Caki2 (cell line): ENCODE data around the gene ZFAND3. TPM values are rescaled to one million over a fixed set of nuclear protein-coding genes. Genes with fewer than 3 reads are reported as not detected.

ENCODE experiments used
- DNase-seq: peaks from one replicate; pipeline ENCODE4 v3.0.0-alpha.2; 2015; ENCODE audit warnings: low read depth
- in situ Hi-C: cut with HindIII; loops from 2 replicates; pipeline ENCODE4 v1.10.0; 2016; ENCODE audit warnings: low sequenced_read_pairs, low pct_unique_long_range_greater_than_20kb, mixed read lengths
- total RNA-seq: library from RNA; depleted of rRNA; stranded (reverse); fragments of >200 nt; shearing (Covaris generic); gene quantifications from 2 replicates; pipeline ENCODE4 v1.2.3, GENCODE V29; 2014; ENCODE audit warnings: low replicate concordance

Gene ZFAND3
- total RNA-seq, 1 experiment from 2014 or later: 29.4 TPM

DNA sequence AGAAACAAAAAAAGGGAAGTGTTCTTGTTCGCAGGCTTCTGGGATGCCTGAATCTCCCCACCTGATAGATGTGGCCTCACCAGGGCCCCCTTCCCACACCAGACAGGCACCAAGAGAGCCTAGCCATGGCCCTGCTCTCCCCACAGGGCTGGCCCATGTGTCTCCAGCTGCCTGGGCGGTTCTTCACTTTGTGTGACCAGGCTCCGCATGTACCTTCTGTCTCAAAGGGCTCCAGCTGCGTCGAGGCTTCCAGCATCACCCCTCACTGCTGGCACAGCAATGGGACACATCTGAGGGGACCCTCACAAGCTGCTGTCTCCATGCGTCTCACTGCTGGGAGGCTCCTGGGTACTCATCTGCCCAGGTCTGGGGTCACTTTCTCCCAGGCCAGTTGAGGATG, 362.9 kb downstream of the ZFAND3 start:
- in situ Hi-C loops: no loop called here
- DNase-seq: no peak

DNA sequence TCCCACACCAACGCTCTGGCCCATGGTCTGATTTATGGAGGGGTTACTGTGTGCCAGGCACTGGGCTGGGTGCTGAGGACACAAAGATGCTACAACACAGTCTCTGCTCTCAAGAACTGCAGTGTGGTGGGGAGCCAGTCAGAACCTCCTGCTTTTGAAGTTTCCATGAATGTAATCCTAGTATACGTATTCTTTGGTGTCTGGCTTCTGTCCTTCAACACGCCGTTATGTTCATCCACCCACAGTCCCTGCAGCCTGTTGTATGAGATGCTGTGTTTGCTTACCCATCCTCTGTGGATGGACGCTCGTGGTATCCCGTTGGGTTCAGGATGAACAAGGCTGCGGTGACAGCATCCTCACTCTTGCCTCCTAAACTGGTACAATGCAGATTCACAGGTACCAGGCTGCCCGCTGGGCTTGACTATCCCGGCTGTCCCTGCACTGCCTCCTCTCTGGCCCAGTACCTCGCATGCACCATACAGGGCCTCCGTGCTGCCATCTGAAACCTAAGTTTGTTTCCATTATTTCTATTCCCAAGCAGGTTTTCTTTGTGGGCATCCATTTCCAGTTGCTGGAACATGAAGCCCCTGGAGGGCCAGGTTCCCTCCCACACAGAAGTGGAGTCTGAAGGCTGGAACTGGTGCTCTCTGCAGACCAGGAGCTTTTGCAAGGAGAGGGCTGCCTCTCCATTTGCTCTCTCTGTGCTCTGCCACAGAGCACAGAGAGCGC, 364.5 kb downstream of the ZFAND3 start:
- in situ Hi-C loops: no loop called here
- no peak for DNase-seq

DNA sequence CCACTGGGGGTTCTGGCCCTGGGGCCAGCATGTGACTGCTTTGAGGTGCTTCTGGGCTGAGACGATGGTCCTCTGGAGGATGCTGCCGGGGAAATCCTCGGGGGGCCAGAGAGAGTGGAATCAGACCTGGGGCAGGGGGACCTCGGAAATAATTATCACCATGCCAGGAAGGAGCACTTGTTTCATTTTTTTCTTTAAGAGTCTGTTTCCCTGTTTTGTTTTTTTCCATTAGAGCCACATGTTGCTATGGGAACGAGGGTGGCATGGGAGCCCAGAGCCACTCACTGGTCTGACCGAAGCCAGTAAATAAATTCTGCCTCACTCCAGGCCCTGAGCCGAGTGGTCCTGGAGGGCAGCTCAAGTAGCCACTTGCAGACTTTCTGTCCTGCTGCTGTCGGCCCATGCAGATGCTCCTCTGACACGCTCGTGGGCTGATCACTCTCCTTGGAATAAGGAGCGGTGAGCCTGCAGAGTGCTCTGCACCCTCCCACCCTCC, 365.1 kb downstream of the ZFAND3 start:
- DNase-seq: no peak
- in situ Hi-C loops: no loop called here

DNA sequence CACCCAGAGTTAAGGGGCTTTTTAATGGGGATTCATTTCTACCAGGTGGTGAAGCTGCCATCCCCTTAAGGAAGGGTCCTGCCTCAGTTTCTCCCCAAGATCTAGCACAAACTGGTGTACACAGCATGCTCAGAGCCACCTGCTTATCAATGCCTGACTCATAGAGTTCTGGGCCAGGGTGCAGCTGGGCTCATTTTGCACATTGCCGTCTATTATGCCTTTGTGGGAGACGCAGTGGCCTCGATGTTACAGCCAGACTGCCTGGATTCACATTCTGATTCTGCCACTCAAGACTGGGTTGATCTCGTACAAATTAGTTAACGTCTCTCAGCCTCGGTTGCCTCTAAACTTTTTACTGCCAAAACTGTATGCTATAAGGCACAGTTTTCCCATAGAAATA, 365.7 kb downstream of the ZFAND3 start:
- DNase-seq: no peak
- in situ Hi-C loops: no loop called here

DNA sequence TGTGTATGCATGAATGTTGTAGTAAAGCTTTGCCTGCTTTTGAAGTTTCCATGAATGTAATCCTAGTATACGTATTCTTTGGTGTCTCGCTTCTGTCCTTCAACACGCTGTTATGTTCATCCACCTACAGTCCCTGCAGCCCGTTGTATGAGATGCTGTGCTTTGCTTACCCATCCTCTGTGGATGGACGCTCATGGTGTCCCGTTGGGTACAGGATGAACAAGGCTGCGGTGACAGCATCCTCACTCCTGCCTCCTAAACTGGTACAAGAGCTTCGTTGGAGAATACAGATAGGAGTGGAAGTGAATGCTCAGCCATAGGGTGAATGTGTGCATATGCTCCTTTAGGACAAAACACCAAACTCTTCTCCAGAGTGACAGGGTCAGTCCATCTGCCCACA, 366.2 kb downstream of the ZFAND3 start:
- no peak for DNase-seq
- in situ Hi-C loops: no loop called here

DNA sequence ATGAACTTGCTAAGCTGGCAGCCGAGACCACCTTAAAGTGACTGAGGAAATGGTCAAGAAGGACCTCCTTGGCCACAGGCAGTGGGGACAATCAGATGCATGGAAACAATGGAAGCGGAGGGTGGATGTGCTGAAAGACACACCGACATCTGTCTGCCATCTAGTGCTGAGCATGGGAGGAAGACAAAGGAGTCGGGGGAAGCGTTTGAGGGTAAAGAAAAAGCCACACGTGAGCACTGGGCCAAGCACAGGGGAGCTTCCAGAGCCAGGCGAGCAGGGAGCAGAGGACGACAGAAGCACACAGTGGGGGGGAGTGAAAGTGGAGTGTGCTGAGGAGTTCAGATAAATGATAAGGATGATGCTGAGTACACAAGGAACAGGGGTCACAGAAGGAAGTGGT, 367.8 kb downstream of the ZFAND3 start:
- in situ Hi-C loops: no loop called here
- no peak for DNase-seq

DNA sequence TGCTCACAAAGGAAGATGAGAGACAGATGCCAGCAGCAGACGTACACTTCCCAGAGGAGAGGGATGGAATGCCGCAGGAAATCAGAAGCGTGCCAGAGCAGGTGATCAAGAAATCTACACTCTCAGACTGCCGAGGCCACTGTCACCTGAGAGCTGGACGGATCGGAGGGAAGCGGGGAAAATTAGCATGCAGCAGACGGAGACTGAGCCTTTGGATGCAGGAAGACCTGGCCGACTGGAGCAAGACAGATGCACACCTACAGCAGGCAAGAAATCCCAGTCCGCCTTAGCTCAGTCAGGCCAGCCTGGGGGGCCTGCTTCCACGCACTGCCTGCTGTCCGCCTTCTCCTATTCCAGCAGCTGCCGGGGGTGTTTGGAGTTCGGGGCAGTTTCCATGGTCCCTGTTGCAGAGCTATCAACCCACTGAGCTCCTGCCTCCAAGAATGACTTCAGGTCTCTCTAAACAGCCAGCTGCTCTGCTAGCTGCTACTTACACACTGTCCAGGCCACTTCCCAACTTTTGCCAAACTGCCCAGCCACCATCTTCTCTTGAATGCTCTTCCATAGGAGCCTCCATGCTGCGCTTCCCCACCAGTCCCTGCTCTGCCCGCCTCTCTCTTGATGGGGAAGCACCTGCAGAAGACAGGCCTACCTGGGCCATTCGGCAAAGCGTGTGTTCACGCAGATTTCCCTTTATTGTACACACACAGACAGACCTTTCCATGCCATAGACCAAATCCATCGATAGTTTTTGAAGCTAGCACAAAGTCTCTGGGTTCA, 368.5 kb downstream of the ZFAND3 start:
- in situ Hi-C loops: no loop called here
- DNase-seq: no peak

DNA sequence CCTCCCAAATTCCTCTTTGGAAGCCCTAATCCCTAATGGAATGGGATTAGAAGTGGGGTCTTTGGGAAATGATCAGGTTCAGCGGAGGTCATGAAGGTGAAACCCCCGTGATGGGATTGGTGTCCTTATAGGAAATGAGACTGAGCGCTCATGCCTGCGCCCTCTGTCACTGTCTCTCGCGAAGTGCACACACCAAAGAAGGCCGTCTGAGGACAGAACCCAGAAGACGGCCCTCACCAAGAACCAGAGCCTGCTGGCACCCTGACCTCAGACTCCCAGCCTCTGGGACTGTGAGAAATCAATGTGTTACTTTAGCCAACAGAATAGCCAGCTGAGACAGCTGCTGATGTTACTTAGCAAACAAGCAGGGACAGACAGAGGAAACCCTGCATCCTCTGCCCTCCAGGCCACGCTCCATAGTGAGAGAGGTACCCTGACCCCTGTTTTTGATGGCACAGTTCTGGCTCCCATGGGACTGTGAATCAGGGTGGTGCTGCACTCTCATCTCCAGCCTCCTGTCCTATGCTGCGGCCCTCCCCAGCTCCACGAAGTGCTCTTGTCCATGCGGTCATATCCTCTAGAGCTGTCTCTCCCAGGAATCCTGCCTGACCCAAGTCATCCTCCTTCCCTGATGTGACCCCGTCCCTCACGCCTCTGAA, 369.3 kb downstream of the ZFAND3 start:
- in situ Hi-C loops: no loop called here
- DNase-seq: no peak

DNA sequence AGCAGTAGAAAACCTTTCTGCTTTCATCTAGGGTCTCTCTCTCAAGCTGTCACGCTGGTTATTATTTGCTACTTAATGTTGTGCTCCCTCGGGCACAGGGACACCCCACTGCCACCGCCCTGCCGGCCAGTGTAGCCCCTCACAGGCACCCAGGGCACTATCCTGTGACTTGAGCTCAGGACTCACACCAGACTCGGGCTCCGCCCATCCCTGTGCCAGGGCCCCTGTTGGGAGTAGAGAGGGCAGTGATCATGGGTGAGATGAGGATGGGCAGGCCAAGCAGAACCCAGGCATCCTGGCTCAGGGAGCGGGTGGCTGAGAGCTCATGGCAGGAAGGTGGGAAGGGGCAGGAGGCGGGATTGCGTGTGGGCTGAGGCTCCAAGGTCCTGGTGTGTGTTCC, 371.9 kb downstream of the ZFAND3 start:
- in situ Hi-C loops: no loop called here

DNA sequence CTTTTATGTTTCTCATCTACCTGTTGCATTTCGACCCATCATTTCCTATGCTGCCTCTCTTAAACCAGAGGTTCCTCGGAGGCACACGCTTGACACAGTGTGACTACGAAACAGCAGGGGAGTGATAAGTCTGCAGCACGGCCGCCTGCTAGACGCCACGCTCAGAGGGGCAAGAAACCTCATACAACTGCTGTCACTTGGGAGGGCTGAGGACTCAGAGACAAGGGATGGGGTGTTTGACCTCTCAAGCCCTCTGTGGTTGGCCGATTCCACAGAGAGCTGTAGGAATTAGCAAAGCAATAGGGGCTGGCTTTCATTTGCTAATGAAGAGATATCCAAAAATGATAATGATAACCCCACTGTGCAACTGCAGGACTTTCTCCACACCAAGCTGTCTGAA, 372.5 kb downstream of the ZFAND3 start:
- in situ Hi-C loops: no loop called here
- DNase-seq: no peak

More for the DNA sequence above, 371.9 kb downstream of the ZFAND3 start:
- no peak for DNase-seq

DNA sequence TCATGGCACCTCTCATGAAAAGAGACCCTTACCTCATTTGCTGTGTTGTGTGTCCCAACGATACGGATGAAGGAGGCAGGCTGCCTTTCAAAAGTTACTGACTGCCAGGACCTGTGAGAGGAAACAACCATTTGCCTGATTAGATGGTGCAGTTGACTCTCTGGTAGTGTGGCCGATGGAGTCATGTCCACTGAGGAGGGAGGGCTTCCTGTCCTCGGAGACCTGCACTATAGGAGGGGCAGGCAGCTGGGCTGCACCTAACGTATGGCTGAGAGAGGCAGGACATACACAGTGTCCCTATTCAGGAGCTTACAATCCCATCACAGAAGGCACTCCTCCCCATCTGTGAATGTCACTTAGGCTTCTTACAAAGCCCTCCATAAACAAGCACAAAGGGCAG, 373.0 kb downstream of the ZFAND3 start:
- no peak for DNase-seq
- in situ Hi-C loops: no loop called here

DNA sequence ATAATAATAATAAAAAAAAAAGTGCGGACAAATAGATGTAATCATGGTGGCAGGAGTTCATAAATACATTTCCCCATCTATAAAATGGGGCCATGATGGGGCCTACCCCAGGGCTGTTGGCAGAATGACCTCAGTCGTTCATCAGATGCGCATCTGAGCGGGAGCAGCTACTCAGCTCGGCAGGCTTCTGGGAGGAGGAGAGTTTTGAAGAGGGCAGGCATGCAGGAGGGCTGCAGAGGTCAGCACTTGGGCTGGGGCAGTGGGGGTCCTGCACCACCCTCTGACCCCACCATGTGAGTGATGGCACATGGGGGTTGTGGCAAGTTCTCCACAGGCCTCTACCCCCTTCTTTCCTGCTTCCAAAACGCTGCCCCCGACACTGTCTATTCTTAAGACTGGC, 373.5 kb downstream of the ZFAND3 start:
- no peak for DNase-seq
- in situ Hi-C loops: no loop called here

DNA sequence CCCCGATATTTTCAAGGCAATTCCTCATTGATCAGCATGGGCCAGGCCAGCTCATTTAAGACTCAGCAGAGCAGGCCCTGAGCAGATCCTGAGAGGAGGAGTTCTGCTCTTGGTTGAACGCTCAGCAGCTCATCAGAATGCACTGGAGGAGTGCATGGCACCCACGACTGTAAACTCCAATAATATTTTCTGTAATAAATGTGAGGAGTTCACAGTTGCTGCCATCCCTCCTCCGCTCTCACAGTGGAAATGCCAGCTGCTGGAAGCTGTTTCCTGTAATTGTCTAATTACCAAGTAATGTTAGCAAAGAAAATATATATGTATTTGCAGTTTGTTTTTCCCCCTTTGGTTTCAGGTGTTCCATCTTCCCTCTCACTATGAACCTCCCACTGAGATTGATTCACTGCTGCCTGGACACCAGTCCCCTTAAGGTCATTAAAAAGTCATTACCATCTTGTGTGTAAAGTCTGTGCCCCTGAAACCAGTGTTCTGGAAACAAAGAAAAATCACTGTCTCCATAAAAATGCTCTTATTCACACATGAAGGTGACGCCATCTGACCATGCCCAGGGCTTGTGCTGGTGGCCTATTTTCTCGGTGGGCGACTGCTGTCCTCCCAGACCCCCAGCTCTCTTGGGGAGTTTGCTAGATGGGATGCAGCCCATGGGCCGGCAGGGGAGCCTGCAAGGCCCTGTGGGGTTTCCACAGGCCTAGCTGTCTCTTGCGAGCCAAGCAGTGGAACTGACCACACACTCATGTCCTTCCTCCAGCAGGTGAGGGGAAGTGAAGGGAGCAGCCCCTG, 374.2 kb downstream of the ZFAND3 start:
- DNase-seq: no peak
- in situ Hi-C loops: no loop called here

DNA sequence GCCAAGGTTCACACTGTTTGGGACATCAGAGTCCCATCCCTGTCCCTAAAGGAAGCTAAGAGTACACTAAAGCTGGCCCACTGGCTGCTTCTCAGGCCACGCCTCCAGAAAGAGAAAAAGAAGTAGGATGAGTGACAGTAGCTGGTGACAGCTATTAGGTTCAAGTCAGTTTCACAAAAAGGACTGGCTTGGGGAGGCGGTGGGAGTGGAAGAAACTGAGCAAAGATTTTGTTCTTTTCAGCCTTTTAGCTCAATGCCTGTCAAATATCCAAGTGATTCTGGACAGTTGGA, 374.7 kb downstream of the ZFAND3 start:
- in situ Hi-C loops: no loop called here
- no peak for DNase-seq

DNA sequence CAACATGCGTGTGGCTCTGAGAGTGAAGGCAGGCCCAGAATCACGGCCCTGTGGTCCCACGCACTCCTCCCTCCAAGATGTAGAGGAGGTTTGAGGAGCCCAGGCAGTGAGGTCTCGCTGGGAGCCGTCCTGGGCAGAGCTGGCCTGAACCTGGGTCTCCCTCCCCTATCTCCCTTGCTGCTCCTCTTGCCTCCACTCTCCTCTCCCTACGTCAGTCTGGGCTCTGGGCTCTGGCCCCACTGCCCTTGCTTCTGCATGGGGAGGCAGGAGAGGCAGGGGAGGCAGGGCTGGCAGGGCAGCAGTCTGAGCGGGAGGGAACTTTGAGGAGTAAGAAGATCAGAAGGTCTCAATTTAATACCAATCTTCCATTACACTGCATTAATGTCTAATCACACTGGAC, 375.1 kb downstream of the ZFAND3 start:
- no peak for DNase-seq
- in situ Hi-C loops: no loop called here

DNA sequence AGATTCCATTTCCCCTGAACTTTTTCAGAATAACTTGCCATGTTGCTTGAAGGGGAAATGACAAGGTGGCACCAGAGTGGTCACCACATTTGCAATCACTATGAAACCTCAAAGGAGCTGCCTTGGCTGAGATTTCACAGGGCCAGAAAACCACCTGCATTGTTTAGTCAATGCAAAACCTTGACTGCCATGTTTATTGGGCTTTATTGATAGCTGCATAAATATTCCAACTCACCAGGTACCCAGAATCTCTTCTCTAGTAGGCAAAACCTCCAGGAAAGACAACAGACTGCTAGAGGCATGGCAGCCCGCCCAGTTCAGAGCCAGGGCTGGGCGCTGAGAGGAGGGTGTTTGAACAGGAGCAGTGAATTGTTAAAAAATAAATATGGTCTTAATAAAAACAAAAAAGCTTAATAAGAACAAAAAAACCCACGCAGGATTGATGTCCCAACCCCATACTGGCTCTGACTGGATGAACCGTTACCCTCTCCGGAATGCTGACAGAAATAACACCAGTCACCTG, 375.6 kb downstream of the ZFAND3 start:
- in situ Hi-C loops: no loop called here
- DNase-seq: no peak

DNA sequence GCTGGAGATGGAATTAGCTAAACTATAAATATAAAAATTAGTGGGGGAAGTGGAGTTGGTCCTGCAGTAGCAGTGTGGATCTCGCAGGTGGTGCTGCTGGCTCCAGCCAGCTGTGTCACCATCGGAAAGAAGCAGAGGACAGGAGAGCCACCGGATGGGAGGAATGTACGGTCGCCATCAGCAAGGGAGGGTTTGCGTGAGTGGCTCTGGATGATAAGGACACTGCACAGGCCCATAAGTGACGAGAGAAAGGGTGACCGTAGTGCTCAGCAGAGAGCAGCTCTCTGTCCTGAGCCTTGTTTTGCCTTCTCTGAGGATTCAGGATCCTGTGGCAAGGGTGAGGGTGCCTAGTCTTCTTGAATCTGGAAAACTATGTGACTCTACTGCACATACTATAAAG, 378.7 kb downstream of the ZFAND3 start:
- in situ Hi-C loops: no loop called here
- DNase-seq: no peak
